HG02943 (cell line): ENCODE measurements around the gene ROR2.
A peak's percentile ranks its signal among the peaks of the same experiment; 100 is the strongest.
"Not testable (repeated sequence)": the region's sequence is repeated elsewhere in the genome, so short reads cannot be mapped to it uniquely, and the experiment has no call there.

ENCODE experiments used
- ATAC-seq: cut with Tn5 transposase; IDR thresholded peaks from one replicate; pipeline ENCODE4 v1.9.1; 2021; ENCODE audit warnings: mild to moderate bottlenecking, low read depth, moderate library complexity; ENCODE audit not compliant: unreplicated experiment

Gene ROR2

DNA sequence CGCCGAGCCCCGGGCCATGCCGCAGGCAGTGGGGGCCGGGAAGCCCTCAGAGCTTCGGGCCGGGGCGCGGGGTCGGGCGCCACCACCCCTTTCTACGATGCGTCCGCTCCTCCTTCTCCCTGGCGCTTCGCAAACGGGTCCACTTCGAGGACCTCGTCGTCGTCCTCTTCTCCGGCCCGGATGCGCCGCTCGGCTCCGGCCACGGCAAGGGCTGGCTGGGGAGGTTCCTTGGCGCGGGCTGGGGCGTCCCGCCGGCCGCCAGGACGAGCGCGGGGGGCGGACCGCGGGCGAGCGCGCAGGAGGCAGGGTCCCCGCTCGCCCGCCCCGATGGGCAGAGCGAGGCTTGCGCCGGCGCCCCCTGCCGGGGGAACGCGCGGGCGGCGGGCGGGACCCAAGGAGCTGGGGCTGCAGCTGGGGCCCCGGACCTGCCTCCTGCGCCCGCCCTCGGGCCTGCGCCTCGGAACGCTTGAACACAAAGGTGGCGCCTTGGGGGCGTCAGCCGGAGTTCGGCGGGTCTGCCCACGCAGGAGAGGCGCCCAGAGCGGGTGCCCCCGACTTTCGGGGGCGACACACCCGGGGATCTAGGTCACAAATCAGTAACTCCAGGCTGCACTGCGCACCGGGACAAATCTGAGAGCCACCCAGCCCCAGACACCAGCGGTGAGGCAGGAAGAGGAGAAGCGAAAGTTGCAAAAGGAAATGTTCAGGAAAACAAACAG lies at the start of gene ROR2:
Gene ROR2 (minus strand): TSS at position 283 of the 719 bp plus-strand sequence.
- ATAC-seq = peak; percentile 68

DNA sequence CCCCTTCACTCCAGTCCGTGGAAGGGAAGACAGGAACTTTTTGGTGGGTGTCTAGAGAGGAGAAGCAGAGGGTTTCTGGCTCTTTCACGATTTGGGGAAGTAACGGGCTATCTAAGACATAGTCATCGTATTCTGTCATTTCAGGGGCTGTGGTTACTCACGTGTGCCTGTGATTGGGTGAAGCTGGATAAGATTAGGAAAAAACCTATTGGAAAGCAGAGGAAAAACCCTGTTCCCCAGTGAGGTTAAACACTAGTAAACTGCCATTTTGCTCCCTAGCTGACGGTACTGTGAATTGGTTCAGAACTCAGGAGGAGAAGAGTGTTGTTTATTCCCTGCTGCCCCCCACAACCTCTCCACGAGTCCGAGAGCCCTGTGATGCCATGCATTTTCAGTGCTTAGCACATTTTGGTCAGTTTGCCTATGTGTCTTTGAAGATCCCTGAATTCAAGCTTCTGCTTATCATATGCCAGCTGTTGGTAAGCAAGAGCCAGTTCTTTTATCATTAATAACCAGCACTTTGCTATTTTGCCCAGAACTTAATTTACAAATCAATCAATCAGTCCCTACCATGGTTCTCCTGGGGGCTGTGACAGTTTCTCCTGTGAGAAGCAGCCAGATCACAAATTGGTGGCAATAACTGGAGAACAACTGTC lies 45.1 kb upstream of the ROR2 start:
- no peak for ATAC-seq

DNA sequence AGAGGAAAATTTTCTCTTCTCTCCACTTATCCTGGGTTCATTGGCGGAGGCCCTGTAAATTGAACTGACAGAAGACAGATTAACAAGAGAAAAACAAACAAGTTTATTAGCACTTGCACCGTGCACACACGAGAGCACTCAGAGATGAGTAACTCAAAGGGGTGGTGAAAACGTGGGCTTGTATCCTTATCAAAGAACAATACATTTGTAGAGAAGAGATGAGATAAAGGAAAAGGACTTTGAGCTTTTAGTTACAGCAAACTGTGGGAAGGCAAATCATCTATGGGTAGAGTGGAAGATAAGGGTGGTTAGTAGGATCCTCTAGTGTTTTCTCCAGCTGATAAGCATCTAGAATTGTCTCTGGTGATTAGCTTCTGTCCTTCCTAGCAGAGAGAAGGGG lies 44.4 kb upstream of the ROR2 start:
- ATAC-seq = no peak

DNA sequence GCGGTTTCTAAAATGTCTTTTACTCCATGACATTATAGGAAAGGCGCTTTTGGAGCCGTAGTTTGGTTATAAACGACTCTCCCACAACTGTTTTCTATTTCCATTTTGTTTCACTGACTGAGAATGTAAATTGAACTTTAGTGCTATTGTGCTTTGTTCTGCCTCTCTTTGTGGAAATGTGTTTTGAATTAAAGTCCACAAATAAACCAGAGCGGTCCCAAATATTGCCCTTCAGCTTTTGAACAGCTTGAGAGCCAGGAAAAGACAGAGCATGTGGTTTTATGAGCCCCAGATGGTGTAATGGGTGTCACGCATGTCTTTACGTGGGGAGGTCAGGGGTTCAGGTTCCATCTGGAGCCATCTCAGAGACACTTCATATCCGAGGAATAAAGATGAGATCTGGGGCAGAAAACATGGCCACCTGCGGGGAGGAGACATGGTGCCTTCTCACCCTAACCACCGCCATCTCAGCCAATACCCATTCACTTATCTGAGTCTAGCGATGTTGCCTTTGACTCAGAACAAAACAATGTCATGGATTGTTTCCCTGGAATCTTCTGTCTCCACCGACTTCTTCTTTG lies 42.5 kb upstream of the ROR2 start:
- ATAC-seq = no peak

DNA sequence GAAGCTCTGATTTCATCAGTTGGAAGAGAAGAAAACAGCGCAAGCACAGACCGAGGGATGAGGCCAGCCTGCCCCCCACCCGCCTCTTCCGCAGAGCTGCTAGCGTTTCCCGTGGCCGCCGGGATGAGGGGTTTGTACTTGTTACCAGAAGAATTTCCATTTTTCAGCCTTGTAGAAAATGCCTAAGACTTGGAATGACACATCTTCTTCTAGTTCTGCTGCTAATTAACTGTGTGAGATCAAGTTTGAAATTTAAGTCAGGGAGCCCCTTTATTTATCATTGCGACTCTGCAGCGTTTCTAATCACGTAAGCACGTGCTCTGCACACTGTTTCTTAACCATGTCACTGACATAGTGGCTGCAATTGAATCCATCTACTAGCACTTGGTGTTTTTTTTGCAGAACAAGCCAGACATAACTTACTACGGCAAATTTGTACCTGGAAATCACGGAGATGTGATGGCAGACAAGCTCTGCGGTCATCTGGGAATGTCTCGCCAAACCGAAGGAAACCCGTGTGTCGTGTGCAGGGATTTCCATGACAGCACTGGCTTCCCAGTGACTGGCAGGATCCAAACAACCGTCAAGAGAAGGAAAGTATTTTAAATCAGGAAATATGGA lies 41.8 kb upstream of the ROR2 start:
- no peak for ATAC-seq

DNA sequence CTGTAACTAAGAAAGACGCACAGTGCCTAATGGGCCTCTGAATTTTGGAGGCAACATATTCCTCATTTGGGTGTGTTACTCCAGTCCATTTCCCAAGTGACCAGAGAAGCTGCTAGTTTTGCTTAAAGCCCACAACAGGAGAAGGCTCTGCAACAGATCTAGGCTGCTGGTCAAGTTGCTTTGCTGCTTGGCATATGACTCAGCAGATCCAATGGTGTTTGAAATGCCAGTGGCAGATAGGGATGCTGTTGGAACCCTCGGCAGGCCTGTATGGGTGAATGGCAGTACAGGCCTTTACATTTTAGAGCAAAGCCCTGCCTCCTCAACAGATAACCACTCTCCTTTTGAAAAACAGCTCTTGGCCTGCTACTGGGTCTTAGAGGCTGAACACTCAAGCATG lies 36.2 kb upstream of the ROR2 start:
- no peak for ATAC-seq

DNA sequence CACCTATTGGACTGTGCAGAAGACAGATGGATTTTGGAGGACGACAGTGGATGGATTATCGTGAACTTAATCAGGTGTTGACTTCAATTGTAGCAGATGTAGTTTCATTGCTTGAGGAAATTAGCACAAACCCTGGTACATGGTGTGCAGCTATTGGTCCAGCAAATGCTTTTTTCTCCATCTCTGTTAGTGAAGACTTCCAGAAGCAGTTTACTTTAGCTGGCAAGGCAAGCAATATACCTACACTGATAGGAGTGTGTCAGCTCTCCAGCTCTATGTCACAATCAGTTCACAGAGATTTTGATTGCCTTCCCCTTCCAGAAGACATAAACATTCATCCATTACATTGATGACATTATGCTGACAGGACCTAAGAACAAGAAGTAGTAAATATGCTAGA lies 35.7 kb upstream of the ROR2 start:
- ATAC-seq = no peak

DNA sequence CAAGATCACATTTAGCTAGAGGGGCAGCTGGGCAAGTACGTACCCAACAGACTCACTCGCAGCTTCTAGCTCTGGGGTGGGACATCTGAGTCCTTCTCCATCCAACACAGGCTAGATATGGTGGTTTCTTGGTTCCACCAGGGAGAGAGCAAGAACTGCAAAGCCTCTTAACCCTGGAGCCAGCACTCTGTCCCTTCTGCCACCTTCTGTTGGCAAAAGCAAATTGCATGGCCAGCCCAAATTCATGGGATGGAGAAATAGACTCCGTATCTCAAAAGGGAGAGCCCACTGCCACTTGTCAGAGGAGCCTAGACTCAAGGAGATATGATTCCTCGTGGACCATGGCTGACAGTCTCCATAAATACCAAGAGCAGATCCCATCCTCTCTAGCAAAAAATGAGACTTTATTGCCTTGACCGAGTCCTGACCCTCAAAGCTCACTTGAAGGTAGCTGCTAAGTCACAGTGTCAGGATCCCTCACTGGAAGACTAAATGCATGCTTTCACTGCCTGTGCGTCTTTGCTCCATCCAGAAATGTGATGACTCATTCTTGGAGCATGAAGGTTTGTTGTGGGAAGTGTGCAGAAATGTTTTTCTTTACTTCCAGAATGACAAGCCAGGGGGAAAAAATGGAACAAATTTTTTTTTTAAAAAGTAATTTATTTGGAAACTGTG lies 28.8 kb upstream of the ROR2 start:
- no peak for ATAC-seq

DNA sequence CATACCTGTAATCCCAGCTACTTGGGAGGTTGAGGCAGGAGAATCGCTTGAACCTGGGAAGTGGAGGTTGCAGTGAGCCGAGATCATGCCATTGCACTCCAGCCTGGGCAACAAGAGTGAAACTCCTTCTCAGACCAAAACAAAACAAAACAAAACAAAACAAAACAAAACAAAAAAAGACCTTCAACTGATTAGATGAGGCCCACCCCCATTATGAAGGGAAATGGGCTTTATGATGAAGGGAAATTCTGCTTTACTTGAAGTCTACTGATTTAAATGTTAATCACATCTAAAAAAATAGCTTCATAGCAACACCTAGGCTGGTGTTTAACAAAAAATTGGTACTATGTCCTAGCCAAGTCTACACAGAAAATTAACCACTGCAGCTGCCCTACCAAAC lies 25.2 kb upstream of the ROR2 start:
- not testable (repeated sequence) for ATAC-seq

DNA sequence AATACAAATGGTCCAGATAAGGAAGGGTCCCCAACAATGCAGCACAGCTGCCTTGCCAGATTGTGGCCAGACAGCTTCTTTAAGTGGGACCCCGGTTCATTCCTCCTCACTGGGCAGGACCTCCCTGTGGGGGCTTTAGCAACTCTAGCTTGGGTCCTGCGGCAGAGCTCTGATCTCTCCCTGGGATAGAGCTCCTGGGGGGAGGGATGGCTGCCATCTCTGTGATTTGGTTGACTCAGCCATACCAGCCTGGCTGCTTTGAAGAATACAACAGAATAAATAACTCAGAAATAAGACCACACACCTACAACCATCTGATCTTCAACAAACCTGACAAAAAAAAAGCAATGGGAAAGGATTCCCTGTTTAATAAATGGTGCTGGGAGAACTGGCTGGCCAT lies 22.7 kb upstream of the ROR2 start:
- ATAC-seq = no peak

DNA sequence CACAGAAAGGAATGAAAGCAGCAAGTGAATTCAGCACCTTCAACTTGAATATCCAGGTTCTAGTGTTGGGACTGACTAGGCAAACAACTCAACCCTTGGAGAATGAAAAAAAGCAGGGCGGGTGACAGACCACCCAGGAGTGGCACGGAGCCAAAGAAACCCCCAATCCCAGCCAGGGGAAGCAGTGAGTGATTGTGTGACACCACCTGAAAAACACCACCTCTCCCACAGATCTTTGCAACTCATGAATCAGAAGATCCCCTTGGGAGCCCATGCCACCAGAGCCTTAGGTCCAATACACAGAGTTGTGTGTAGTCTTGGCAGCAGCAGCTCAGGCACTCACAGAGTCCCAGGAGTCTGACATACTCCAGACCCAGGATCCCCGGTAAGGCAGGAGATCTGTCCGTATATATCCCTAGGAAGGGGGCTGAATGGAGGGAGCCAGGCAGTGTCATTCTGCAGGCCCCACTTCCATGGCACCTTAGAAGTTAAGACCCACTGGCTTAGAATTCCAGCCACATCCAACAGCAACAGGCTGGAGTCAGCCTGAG lies 22.1 kb upstream of the ROR2 start:
- no peak for ATAC-seq

DNA sequence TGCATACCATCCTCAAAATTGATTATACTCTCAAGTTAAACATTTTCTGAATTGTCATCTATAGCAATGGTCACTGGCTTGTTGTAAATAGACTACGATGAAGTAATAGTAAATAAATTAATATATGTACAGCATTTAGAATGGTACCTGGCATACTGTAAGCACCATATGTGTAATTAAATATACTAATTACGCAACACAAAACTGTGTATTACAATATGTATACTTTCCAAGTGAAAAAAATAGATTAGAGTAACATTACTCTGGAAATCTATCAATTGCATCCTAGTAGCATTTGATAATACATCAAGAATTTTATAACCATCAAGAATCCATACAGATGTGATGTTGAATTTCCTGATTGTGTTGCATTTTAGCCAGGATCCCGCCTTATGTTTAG lies 17.2 kb upstream of the ROR2 start:
- ATAC-seq = no peak

DNA sequence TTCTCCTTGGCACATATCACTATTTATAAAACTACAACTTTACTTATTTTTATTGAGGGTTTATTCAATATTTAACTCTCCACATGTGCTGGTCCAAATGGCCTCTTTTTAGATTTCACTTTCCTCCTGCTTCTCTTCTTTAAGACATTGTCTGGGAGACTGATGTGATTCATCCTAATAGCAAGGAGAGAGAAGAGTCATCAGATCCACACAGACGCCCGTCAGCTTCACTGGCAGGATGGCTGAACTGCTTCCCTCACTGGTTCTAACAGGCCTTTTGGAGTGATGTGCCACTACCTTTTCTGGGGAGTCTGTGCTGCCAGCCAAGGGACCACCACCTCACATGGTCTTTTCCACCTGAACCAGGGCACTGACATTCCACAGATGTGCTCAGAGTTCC lies 16.5 kb upstream of the ROR2 start:
- no peak for ATAC-seq

DNA sequence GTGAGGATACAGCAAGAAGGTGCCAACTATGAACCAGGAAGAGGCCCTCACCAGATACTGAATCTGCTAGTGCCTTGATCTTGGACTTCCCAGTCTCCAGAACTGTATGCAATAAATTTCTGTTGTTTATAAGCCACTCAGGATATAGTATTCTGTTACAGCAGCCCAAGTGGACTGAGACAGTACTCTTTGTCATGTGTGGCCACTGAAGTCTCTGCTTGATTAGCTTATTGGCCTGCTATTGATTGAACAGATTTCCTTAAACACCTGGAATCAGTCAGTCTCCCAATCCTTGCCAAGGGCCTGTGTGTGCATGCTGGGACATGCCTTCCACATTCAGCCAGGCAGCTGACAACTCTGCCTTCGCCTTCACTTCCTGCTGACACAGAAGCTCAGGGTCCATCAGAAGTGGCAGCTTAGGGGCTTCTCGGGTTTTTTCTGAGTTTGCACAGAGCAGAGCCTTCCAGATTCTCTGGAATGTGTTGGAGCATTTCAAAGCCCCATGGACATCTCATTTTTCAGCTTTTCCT lies 13.7 kb upstream of the ROR2 start:
- no peak for ATAC-seq

DNA sequence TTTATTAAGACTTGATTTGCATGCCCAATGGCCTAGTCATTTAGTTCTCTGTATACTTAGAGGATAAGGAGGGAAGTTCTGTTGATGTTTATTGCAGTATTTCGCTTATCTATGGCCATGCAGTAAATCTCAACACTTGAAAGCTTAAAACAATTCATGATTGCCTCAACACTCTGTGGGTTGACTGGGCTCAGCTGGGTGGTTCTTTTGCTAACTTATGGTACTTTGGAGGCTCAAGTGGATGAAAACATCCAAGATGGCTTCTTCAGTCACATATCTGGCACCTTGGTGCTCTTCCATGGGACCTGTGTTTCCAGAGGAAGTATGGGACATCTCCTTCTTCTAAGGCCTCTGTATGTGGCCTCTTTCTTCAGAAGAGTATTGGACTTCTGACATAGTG lies 10.3 kb upstream of the ROR2 start:
- ATAC-seq = no peak

DNA sequence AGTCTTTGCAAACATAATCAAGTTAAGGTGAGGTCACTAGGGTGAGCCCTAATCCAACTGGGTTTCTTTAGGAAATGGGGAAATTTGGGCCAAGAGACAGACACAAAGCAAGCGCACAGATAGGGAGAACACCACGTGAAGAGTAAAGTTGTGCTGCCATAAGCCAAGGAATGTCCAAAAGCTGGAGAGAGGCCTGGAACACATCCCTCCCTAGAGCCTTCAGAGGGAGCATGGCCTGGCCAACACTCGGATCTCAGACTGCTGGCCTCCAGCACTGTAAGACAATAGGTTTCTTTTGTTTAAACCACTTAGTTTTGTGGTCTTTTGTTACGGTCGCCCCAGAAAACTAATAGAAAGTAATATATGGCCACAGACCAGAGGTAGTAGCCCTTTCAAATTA lies 8.1 kb upstream of the ROR2 start:
- no peak for ATAC-seq

DNA sequence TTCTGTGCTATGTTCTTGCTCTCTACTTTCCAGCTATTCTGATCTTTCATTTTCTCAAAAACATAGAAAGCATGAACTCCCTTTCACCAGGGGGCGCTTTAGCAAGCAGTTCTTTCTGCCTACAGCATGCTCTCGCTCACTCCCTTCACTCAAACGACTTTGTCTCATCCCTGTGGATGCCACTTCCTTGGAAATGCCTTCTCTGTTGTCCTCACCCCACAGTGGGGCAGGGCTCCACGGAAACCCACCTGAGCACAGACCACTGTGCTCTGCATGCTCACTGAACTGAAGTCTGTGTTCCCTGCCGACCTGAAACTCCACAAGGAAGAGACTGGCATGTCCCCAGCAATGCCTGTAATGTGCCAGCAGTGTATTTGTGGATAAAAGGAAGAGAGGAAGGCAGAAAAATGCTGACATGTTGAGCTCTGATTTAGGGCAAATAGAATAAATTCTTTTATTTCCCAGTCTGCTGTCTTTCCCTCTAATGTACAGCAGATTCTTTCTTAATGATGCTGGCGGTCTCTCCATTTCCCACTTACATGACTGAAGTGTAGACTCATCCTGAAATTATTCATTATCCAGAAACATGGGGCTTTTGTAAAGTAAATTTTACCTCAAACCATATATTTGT lies 4.9 kb upstream of the ROR2 start:
- ATAC-seq = no peak

DNA sequence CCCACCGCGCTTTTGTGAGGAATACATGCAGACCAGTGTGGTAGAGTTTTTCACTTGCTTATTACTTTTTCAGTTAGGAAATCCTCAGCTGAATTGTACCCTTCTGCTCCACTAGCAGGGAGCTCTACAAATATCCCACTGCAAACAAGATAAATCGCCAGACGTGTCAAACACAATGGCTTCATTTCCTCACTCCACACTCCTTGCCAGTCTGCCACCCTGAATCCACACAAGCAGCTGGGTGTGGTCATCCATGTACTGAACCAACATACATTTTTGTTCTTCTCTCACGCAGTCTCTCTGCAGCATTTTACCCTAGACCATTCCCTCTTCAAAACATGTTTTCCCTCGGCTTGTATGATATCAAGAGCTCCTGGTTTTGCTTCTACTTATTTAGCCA lies 3.7 kb upstream of the ROR2 start:
- ATAC-seq = no peak

DNA sequence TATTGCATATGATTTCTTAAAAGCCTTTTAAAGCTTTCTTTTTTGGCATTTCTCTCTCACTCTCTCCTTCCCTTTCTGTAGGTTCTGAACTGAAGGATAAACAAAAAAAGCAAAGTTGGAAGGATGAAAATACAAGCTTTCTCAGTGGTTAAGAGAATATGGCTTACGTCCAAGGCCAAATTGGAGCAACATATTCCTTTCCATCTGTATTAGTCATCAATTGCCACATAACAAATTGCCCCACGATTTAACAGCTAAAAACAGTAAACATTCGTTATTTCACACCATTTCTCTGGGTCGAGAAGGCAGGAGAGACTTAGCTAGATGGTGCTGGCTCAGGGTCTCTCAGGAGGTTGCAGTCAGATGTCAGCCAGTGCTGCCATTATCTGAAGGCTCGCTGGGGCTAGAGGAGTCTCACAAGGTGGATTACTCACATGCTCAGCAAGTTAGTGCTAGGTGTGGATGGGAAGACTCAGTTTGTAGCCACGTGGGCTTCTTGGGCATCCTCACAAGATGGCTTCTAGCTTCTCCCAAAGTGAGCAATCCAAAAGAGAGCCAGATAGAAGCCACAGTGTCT lies 2.0 kb upstream of the ROR2 start:
- ATAC-seq = no peak
